ENCODE data around the gene NT5M.

The NT5M gene

DNA sequence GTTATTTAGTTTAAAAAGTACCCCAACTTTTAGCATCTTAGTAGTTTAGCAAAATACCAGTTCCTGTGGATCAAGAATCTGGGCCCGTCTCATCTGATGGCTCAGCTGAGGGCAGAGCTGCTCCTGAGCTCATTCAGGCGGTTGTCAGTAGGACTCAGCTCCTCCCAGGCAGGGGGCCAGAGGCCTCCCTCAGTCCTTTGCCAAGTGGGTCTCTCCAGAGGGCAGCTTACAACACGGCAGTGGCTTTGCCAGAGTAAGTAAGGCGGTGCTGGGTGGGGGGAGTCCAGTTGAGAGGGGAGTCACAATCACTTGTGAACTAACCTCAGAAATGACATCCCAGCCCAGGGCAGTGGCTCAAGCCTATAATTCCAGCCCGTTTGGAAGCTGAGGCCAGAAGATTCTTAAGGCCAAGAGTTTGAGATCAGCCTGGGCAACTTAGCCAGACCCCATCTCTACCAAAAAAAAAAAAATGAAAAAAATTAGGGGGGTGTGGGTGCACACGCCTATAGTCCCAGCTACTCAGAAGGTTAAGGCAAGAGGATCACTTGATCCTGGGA, 92.2 kb downstream of the NT5M start:
- no peak for DNase-seq (ENCODE audit: low read depth)

DNA sequence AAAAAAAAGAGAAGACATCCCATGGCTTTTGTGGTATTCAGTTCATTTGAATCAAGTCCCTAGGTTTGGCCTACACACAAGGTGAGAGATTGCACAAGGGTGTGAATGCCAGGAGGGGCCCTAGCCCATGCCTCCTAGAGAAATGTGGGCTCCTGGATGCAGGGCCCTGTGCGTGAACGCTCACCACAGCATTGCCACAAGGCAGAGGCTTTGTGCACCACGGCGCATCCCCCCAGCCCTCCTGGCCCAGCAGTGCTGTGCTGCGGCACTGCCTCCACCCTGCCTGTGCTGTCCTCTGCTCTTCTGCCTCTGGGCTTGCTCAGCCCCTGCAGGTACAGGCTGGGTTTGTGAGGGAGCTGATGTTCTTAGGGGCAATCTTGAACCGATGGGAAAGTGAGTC, 92.7 kb downstream of the NT5M start:
- no peak for DNase-seq (ENCODE audit: low read depth)
